ENCODE measurements around the gene TAF1D.
"Not testable (repeated sequence)": the region's sequence is repeated elsewhere in the genome, so short reads cannot be mapped to it uniquely, and the experiment has no call there.

TAF1D gene

DNA sequence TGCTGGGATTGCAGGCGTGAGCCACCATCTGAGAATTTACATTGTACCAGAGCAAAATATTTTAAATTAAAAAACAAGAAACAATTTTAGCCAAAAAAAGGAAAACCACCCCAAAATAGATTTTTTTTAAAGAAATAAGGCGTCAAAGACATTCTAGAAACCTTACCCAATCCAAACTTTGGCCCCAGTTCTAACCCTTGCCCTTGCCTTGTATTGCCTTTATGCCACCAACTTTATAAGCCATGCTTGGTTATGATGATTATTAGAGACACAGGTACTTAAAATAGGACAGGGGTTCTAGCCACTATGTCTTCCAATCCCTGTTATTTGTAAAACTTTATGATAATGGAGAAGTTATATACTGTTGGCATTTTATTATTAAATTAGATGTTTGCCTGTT is 11.9 kb upstream of the TAF1D start:
- peaks cover 10% of the 10 kb centered on the region for H3K36me3 ChIP-seq (ENCODE audit: control insufficient read depth, insufficient read depth, low read length)
- no peaks in the 10 kb centered on the region for H3K9me3 ChIP-seq (ENCODE audit: control insufficient read depth, low read length)
- H3K27ac ChIP-seq (ENCODE audit: insufficient read depth, low read depth, low read length, poor library complexity, severe bottlenecking), result no peak overlapping the region
- no peak overlapping the region for H3K4me3 ChIP-seq (ENCODE audit: insufficient read depth, low read depth, low read length)
- H3K4me1 ChIP-seq (ENCODE audit: control insufficient read depth, insufficient read depth, low read length), result no peaks in the 10 kb centered on the region
- 88 to 100% methylated on average over 2 of the region's 2 CpGs for WGBS, 2 experiments
- H3K27me3 ChIP-seq (ENCODE audit: control insufficient read depth, insufficient read depth, low read length, poor library complexity, severe bottlenecking), result no peaks in the 10 kb centered on the region

DNA sequence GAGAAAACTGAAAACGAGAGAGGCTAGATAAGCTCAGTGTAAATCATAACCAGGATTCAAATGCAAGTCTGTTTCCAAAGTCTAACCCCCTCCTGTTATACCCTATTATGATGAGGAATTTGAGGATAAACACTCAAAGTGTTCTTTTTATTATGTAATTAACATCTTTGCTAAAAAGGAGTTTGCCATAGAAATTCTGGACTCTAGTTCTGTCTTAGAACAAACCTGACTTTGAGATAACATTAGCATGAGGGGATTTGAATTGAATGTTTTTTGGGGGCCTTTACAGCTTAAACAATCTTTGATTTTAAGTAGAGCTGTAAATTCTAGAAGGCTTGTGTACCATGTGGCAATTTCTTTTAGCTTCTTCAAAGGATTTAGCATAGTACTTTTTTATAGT is 9.7 kb upstream of the TAF1D start:
- Histone ChIP-seq H3K4me3 (ENCODE audit: insufficient read depth, low read depth, low read length) (no peak overlapping the region), H3K9me3 (ENCODE audit: control insufficient read depth, low read length) (no peaks in the 10 kb centered on the region), H3K27ac (ENCODE audit: insufficient read depth, low read depth, low read length, poor library complexity, severe bottlenecking) (no peak overlapping the region), H3K36me3 (ENCODE audit: control insufficient read depth, insufficient read depth, low read length) (peaks cover 6% of the 10 kb centered on the region), H3K4me1 (ENCODE audit: control insufficient read depth, insufficient read depth, low read length) (no peaks in the 10 kb centered on the region), H3K27me3 (ENCODE audit: control insufficient read depth, insufficient read depth, low read length, poor library complexity, severe bottlenecking) (no peaks in the 10 kb centered on the region)
- 89% methylated on average over 1 of the region's 1 CpG; no CpG with 5 or more reads in 1 of the 2 experiments for WGBS, 2 experiments

DNA sequence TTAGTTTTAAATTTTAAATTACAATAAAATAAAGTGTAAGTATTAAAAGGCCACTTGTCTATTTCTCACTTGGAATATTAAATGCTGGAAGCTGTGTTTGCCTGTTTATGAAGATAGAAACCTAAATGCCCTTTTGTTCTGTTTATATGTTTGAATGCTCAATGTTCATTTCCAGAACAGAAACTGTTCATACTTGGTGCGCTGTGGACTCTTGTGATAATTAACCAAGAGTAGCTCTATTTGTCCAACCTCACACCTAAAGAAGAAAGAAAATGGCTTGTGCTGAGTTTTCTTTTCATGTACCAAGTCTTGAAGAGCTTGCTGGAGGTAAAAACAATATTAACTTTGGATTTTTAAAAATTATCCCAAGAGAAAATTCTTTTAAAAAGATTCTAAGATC is 5.8 kb upstream of the TAF1D start:
- WGBS, 2 experiments, result 100% methylated on average over 1 of the region's 1 CpG
- H3K27me3 ChIP-seq (ENCODE audit: control insufficient read depth, insufficient read depth, low read length, poor library complexity, severe bottlenecking), result no peaks in the 10 kb centered on the region
- H3K4me1 ChIP-seq (ENCODE audit: control insufficient read depth, insufficient read depth, low read length), result peaks cover 3% of the 10 kb centered on the region
- no peak overlapping the region for H3K4me3 ChIP-seq (ENCODE audit: insufficient read depth, low read depth, low read length)
- no peaks in the 10 kb centered on the region for H3K9me3 ChIP-seq (ENCODE audit: control insufficient read depth, low read length)
- H3K36me3 ChIP-seq (ENCODE audit: control insufficient read depth, insufficient read depth, low read length), result no peaks in the 10 kb centered on the region
- H3K27ac ChIP-seq (ENCODE audit: insufficient read depth, low read depth, low read length, poor library complexity, severe bottlenecking), result no peak overlapping the region

DNA sequence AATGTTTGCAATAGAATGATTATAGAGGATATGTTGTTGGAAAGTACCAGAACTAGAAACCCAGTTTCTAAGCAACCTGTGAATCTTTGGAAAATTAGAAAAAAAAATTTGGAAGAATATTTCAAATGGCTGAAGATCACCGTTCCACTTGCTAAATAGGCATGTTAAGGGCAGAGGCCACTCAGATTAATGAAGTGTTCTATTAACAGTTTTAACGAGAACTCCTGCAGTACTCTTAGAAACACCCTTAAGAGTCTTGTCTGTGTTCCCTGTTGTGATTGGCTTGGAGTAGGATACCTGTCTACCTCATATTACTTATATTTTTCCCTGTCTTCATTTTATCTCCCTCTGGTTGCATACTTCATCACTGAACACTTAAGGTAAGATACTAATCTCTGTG is 4.8 kb upstream of the TAF1D start:
- Histone ChIP-seq H3K36me3 (ENCODE audit: control insufficient read depth, insufficient read depth, low read length) (no peaks in the 10 kb centered on the region), H3K9me3 (ENCODE audit: control insufficient read depth, low read length) (no peaks in the 10 kb centered on the region), H3K4me1 (ENCODE audit: control insufficient read depth, insufficient read depth, low read length) (peaks cover 3% of the 10 kb centered on the region), H3K4me3 (ENCODE audit: insufficient read depth, low read depth, low read length) (no peak overlapping the region), H3K27me3 (ENCODE audit: control insufficient read depth, insufficient read depth, low read length, poor library complexity, severe bottlenecking) (no peaks in the 10 kb centered on the region), H3K27ac (ENCODE audit: insufficient read depth, low read depth, low read length, poor library complexity, severe bottlenecking) (no peak overlapping the region)
- WGBS, 2 experiments, result 91 to 93% methylated on average over 2 of the region's 2 CpGs

DNA sequence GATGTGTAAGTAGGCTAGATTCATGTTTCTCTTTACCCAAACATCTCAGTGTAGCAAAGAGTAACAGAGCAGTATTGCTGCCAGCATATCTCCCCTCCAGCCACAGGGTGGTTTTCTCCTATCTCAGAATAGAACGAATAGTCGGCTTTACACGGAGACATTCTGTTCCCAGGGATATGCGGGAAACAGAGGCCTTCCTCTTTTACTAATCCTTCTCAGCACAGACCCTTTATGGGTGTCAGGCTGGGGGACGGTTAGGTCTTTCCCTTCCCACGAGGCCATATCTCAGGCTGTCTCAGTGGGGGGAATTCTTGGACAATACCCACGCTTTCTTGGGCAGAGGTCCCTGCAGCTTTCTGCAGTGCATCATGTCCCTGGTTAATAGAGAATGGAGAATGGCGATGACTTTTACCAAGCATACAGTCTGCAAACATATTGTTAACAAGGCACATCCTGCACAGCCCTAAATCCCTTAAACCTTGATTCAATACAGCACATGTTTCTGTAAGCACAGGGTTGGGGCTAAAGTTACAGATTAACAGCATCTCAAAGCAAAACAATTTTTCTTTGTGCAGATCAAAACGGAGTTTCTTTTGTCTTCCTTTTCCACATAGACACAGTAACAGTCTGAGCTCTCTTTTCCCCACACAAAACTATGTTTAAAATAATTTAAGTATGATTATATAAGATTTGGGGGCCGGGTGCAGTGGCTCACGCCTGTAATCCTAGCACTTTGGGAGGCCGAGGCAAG is 3.9 kb upstream of the TAF1D start:
- not testable (repeated sequence) for H3K27me3 ChIP-seq (ENCODE audit: control insufficient read depth, insufficient read depth, low read length, poor library complexity, severe bottlenecking); H3K36me3 ChIP-seq (ENCODE audit: control insufficient read depth, insufficient read depth, low read length); H3K4me3 ChIP-seq (ENCODE audit: insufficient read depth, low read depth, low read length); H3K4me1 ChIP-seq (ENCODE audit: control insufficient read depth, insufficient read depth, low read length); H3K9me3 ChIP-seq (ENCODE audit: control insufficient read depth, low read length)
- 58 to 60% methylated on average over 12 of the region's 12 CpGs for WGBS, 2 experiments
- H3K27ac ChIP-seq (ENCODE audit: insufficient read depth, low read depth, low read length, poor library complexity, severe bottlenecking), result peak overlapping the region; percentile 16

DNA sequence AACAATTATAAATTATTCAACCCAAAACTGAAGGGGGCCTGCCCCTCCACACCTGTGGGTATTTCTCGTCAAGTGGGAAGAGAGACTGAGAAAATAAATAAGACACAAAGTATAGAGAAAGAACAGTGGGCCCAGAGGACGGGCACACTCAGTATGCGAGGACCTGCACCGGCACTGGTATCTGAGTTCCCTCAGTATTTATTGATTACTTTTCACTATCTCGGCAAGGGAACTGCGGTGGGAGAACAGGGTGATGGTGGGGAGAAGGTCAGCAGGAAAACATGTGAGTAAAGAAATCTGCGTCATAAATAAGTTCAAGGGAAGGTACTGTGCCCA is 3.3 kb upstream of the TAF1D start:
- Histone ChIP-seq H3K27me3 (ENCODE audit: control insufficient read depth, insufficient read depth, low read length, poor library complexity, severe bottlenecking) (no peaks in the 10 kb centered on the region), H3K36me3 (ENCODE audit: control insufficient read depth, insufficient read depth, low read length) (no peaks in the 10 kb centered on the region), H3K27ac (ENCODE audit: insufficient read depth, low read depth, low read length, poor library complexity, severe bottlenecking) (no peak overlapping the region), H3K4me3 (ENCODE audit: insufficient read depth, low read depth, low read length) (no peak overlapping the region), H3K9me3 (ENCODE audit: control insufficient read depth, low read length) (no peaks in the 10 kb centered on the region), H3K4me1 (ENCODE audit: control insufficient read depth, insufficient read depth, low read length) (peaks cover 3% of the 10 kb centered on the region)
- 77 to 81% methylated on average over 7 of the region's 7 CpGs for WGBS, 2 experiments

DNA sequence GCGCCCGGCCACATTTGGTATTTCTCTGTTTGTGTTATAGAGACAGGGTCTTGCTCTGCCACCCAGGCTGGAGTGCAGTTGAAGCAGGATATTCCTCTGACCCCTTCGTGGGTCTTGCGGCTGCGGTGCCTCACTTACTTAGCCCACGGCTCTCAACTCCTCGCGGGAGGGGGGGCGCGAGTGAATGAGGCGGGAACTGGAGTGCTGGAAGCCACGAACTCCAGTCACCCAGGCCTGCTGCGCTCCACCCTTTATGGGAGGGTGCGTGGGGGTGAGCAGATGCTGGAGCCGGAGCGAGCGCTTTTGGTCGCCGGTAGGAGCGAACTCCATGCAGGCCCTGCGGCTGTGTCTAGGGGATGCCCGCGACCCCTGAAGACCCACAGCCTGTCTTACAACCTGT is 2.0 kb upstream of the TAF1D start:
- Histone ChIP-seq H3K4me3 (ENCODE audit: insufficient read depth, low read depth, low read length) (no peak overlapping the region), H3K27me3 (ENCODE audit: control insufficient read depth, insufficient read depth, low read length, poor library complexity, severe bottlenecking) (no peaks in the 10 kb centered on the region), H3K36me3 (ENCODE audit: control insufficient read depth, insufficient read depth, low read length) (no peaks in the 10 kb centered on the region), H3K4me1 (ENCODE audit: control insufficient read depth, insufficient read depth, low read length) (peaks cover 3% of the 10 kb centered on the region), H3K9me3 (ENCODE audit: control insufficient read depth, low read length) (no peaks in the 10 kb centered on the region), H3K27ac (ENCODE audit: insufficient read depth, low read depth, low read length, poor library complexity, severe bottlenecking) (no peak overlapping the region)
- 90 to 92% methylated on average over 23 of the region's 23 CpGs for WGBS, 2 experiments

DNA sequence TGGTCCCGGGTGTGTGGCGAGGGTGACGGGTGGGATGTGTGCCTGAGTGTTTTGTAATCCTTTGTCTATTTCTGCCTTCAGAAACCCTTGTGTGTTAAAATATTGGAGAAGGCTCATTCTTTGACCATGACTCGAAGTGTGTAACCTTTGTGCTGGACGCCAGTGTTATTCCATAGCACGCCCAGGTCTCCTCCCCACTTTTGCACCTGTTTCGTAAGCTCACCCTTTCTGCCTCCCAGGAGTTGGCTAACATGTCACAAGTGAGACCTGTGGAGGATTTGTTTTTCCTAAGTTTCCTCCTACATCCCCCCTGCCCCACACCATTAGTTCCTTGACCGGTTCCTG is 559 bp upstream of the TAF1D start:
- Histone ChIP-seq H3K4me1 (ENCODE audit: control insufficient read depth, insufficient read depth, low read length) (peaks cover 3% of the 10 kb centered on the region), H3K27me3 (ENCODE audit: control insufficient read depth, insufficient read depth, low read length, poor library complexity, severe bottlenecking) (no peaks in the 10 kb centered on the region), H3K4me3 (ENCODE audit: insufficient read depth, low read depth, low read length) (peak overlapping the region; percentile 90), H3K27ac (ENCODE audit: insufficient read depth, low read depth, low read length, poor library complexity, severe bottlenecking) (peak overlapping the region; percentile 86), H3K36me3 (ENCODE audit: control insufficient read depth, insufficient read depth, low read length) (peaks cover 4% of the 10 kb centered on the region), H3K9me3 (ENCODE audit: control insufficient read depth, low read length) (no peaks in the 10 kb centered on the region)
- WGBS, 2 experiments, result 2 to 8% methylated on average over 7 to 8 of the region's 8 CpGs

DNA sequence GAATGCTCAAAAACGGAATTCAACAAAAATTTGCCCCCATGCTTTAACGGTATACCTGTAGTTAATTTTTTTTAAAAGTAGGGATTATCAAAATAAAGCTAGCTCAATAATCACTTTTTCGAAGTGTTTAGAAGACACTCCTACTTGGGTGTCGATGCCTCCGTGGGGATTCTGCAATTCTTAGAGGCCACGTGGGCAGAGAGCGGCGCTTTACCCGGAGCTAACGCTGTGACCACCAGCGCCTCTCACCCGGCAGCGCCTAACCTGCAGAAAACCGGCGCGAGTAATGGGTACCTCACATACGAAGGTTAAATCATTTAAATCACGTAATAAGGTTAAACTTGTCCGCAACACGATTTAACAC is 583 bp downstream of the TAF1D start:
- H3K9me3 ChIP-seq (ENCODE audit: control insufficient read depth, low read length), result no peaks in the 10 kb centered on the region
- H3K27me3 ChIP-seq (ENCODE audit: control insufficient read depth, insufficient read depth, low read length, poor library complexity, severe bottlenecking), result no peaks in the 10 kb centered on the region
- H3K4me3 ChIP-seq (ENCODE audit: insufficient read depth, low read depth, low read length), result peak overlapping the region; percentile 90
- 0 to 1% methylated on average over 18 to 19 of the region's 20 CpGs for WGBS, 2 experiments
- H3K36me3 ChIP-seq (ENCODE audit: control insufficient read depth, insufficient read depth, low read length), result peaks cover 14% of the 10 kb centered on the region
- H3K4me1 ChIP-seq (ENCODE audit: control insufficient read depth, insufficient read depth, low read length), result peaks cover 3% of the 10 kb centered on the region
- H3K27ac ChIP-seq (ENCODE audit: insufficient read depth, low read depth, low read length, poor library complexity, severe bottlenecking), result peak overlapping the region; percentile 86

DNA sequence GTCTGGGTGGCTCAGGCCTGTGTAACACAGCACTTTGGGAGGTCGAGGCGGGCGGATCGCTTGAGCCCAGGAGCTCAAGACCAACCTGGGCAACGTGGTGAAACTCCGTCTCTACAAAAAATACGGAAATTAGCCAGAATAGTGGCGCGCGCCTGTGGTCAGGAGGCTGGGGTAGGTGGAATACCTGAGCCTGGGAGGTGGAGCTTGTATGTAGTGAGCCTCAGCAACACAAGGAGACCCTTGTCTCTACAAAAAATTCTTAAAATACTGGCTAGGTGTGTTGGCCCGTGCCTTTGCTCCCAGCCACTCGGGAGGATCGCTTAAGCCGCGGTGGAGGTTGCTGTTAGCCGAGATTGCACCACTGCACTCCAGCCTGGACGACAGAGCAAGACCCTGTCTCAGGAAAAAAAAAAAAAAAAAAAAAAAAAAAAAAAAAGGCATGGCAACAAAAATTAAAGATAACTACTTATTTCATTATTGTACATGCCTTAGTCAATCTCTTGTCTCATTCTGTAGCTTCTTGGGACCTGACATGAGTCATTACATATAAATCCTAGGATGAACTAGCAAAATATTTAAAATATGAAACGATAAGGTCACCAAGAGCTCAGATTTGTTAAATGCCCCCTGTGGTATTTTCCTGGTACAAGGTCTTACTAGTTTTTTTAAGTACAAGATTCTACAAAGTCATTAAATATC is 1.1 kb downstream of the TAF1D start:
- no peaks in the 10 kb centered on the region for H3K9me3 ChIP-seq (ENCODE audit: control insufficient read depth, low read length)
- peak overlapping the region; percentile 90 for H3K4me3 ChIP-seq (ENCODE audit: insufficient read depth, low read depth, low read length)
- H3K36me3 ChIP-seq (ENCODE audit: control insufficient read depth, insufficient read depth, low read length), result peaks cover 18% of the 10 kb centered on the region
- H3K27me3 ChIP-seq (ENCODE audit: control insufficient read depth, insufficient read depth, low read length, poor library complexity, severe bottlenecking), result no peaks in the 10 kb centered on the region
- H3K4me1 ChIP-seq (ENCODE audit: control insufficient read depth, insufficient read depth, low read length), result peaks cover 3% of the 10 kb centered on the region
- WGBS, 2 experiments, result 1 to 2% methylated on average over 17 to 18 of the region's 18 CpGs
- H3K27ac ChIP-seq (ENCODE audit: insufficient read depth, low read depth, low read length, poor library complexity, severe bottlenecking), result no peak overlapping the region
